PC-3 (cell line): ENCODE measurements around the gene MTPN. TPM values are rescaled to one million over a fixed set of nuclear protein-coding genes. Genes with fewer than 3 reads are reported as not detected.

Source experiments
- ATAC-seq: fragments of 200-7000 bp; cut with Tn5 transposase; 2 replicates; pipeline ENCODE4 v1.9.1; 2020; ENCODE audit warnings: mild to moderate bottlenecking, moderate library complexity
- BruUV-seq: library from RNA; stranded (reverse); fragments of 400-500 nt; replicated peaks from 2 replicates; lab custom pipeline; 2021; lab: Mats Ljungman, UMichigan
- CTCF ChIA-PET: fragments of 300-600 bp; sonication (Branson Sonifier 250); formaldehyde crosslinking; loops from one replicate; lab custom pipeline; 2022; ENCODE audit warnings: antibody characterized with exemption; lab: Charles Lee
- POLR2A ChIA-PET: fragments of 300-600 bp; sonication (Branson Sonifier 250); formaldehyde crosslinking; loops from one replicate; lab custom pipeline; 2022; ENCODE audit warnings: antibody characterized with exemption; ENCODE audit not compliant: unreplicated experiment; lab: Charles Lee
- DNase-seq: peaks from one replicate; pipeline ENCODE4 v3.0.0-alpha.2; 2015
- H2AFZ ChIP-seq: fragments of 300-600 bp; sonication (generic); 2 replicates; pipeline ENCODE4 v1.6.0; 2016; ENCODE audit warnings: antibody characterized with exemption, low read length
- H3F3A ChIP-seq: fragments of 300-600 bp; sonication (generic); one replicate; pipeline ENCODE4 v1.6.0; 2017; ENCODE audit warnings: antibody characterized with exemption, low read length, control low read depth, mild to moderate bottlenecking; ENCODE audit not compliant: unreplicated experiment
- H3K27ac ChIP-seq: fragments of 300-600 bp; sonication (generic); 2 replicates; pipeline ENCODE4 v1.5.1; 2016; ENCODE audit warnings: mild to moderate bottlenecking, low read length
- H3K27me3 ChIP-seq: fragments of 300-600 bp; sonication (generic); 2 replicates; pipeline ENCODE4 v1.6.1; 2016; ENCODE audit warnings: low read length, mixed read lengths
- H3K36me3 ChIP-seq: fragments of 300-600 bp; sonication (generic); 2 replicates; pipeline ENCODE4 v1.6.1; 2016; ENCODE audit warnings: low read depth, mixed run types, low read length, mixed read lengths
- H3K4me1 ChIP-seq: fragments of 300-600 bp; sonication (generic); 2 replicates; pipeline ENCODE4 v1.5.1; 2016; ENCODE audit warnings: low read length; ENCODE audit not compliant: insufficient read depth
- H3K4me2 ChIP-seq: fragments of 300-600 bp; sonication (generic); 2 replicates; pipeline ENCODE4 v1.6.0; 2016; ENCODE audit warnings: low read length
- H3K4me3 ChIP-seq: fragments of 300-600 bp; sonication (generic); 2 replicates; pipeline ENCODE4 v1.5.1; 2016; ENCODE audit warnings: mild to moderate bottlenecking, low read length, mixed read lengths
- H3K79me2 ChIP-seq: fragments of 300-600 bp; sonication (generic); 2 replicates; pipeline ENCODE4 v1.6.1; 2017; ENCODE audit warnings: low read length, mixed read lengths
- H3K9ac ChIP-seq: fragments of 300-600 bp; sonication (generic); 2 replicates; pipeline ENCODE4 v1.6.0; 2016; ENCODE audit warnings: mild to moderate bottlenecking, low read length
- H3K9me2 ChIP-seq: fragments of 300-600 bp; sonication (generic); replicated peaks from 2 replicates; pipeline ENCODE4 v1.6.1; 2016; ENCODE audit warnings: mixed run types, low read length, mixed read lengths
- H3K9me3 ChIP-seq: fragments of 300-600 bp; sonication (generic); 2 replicates; pipeline ENCODE4 v1.6.1; 2016; ENCODE audit warnings: low read length, mixed read lengths
- H4K20me1 ChIP-seq: fragments of 300-600 bp; sonication (generic); 2 replicates; pipeline ENCODE4 v1.6.1; 2016; ENCODE audit warnings: low read length, mixed read lengths
- CTCF ChIP-seq: fragments of 300-600 bp; sonication (generic); conservative IDR thresholded peaks from 2 replicates; pipeline ENCODE4 v1.5.1; 2017; ENCODE audit warnings: antibody characterized with exemption, low read depth, mild to moderate bottlenecking, low read length
- EZH2 ChIP-seq: fragments of 300-600 bp; sonication (generic); IDR thresholded peaks from one replicate; pipeline ENCODE4 v1.6.1; 2017; ENCODE audit warnings: antibody characterized with exemption, mild to moderate bottlenecking, low read length; ENCODE audit not compliant: unreplicated experiment
- EZH2phosphoT487 ChIP-seq: fragments of 300-600 bp; sonication (generic); IDR thresholded peaks from 2 replicates; pipeline ENCODE4 v1.6.1; 2018; ENCODE audit warnings: mild to moderate bottlenecking, antibody characterized with exemption, low read length, borderline replicate concordance
- intact Hi-C: fragments of 100-400 bp; cut with micrococcal nuclease; formaldehyde crosslinking; loops from 2 replicates; pipeline ENCODE4 v1.9.0; 2023
- total RNA-seq: library from RNA; depleted of rRNA; stranded (reverse); fragments of >200 nt; gene quantifications from 2 replicates; pipeline ENCODE4 v1.2.3, GENCODE V29; 2014

Gene MTPN
- total RNA-seq, 1 experiment from 2014 or later: 96.0 TPM

GRCh38 chr7:135965602-135966001 lies 11.6 kb downstream of the MTPN start:
- no peaks in the 10 kb centered on the region for H3K27me3 ChIP-seq
- ChIA-PET POLR2A (no interaction called here), CTCF (no interaction called here)
- H3K79me2 ChIP-seq: peaks cover 92% of the 10 kb centered on the region
- DNase-seq: no peak
- intact Hi-C loops: no loop called here
- 0 out of 2 replicates have a peak, but pooled peaks cover 9% of the 10 kb centered on the region for H3K36me3 ChIP-seq
- H3K4me2 ChIP-seq: no peak overlapping the region
- no TSS peak for BruUV-seq
- no peaks in the 10 kb centered on the region for H3K4me1 ChIP-seq
- no peak overlapping the region for H3K27ac ChIP-seq
- no peak for ATAC-seq
- H4K20me1 ChIP-seq: peaks cover 21% of the 10 kb centered on the region; the same call in 1 of the 2 replicates
- TF ChIP-seq EZH2phosphoT487: no peak
- no peak for TF ChIP-seq CTCF
- no peak for TF ChIP-seq EZH2
- H3K9me2 ChIP-seq: no peaks in the 10 kb centered on the region
- H3F3A ChIP-seq: no peaks in the 10 kb centered on the region
- H3K9ac ChIP-seq: no peak overlapping the region
- no peaks in the 10 kb centered on the region for H3K9me3 ChIP-seq
- H3K4me3 ChIP-seq: no peak overlapping the region
- no peak overlapping the region for H2AFZ ChIP-seq

GRCh38 chr7:135964791-135965190 lies 12.4 kb downstream of the MTPN start:
- Histone ChIP-seq H3K36me3 (0 out of 2 replicates have a peak, but pooled peaks cover 6% of the 10 kb centered on the region), H3K27me3 (no peaks in the 10 kb centered on the region), H3K4me2 (no peak overlapping the region), H3F3A (no peaks in the 10 kb centered on the region), H3K9me3 (no peaks in the 10 kb centered on the region), H3K4me3 (no peak overlapping the region), H3K79me2 (peaks cover 93% of the 10 kb centered on the region), H3K9ac (no peak overlapping the region), H3K9me2 (no peaks in the 10 kb centered on the region), H2AFZ (no peak overlapping the region), H3K27ac (no peak overlapping the region), H3K4me1 (no peaks in the 10 kb centered on the region), H4K20me1 (peaks cover 18% of the 10 kb centered on the region; the same call in 1 of the 2 replicates)
- no peak for ATAC-seq
- intact Hi-C loops: no loop called here
- no TSS peak for BruUV-seq
- DNase-seq: no peak
- ChIA-PET CTCF (no interaction called here), POLR2A (no interaction called here)
- no peak for TF ChIP-seq CTCF
- no peak for TF ChIP-seq EZH2phosphoT487
- TF ChIP-seq EZH2: no peak

GRCh38 chr7:135964274-135964673 lies 12.9 kb downstream of the MTPN start:
- no peak overlapping the region for H3K4me2 ChIP-seq
- DNase-seq (no peak), ATAC-seq (no peak)
- H3K9ac ChIP-seq: no peak overlapping the region
- H3K27ac ChIP-seq: no peak overlapping the region
- no peaks in the 10 kb centered on the region for H3K27me3 ChIP-seq
- ChIA-PET POLR2A (no interaction called here), CTCF (no interaction called here)
- no peaks in the 10 kb centered on the region for H3K9me3 ChIP-seq
- H3K4me1 ChIP-seq: no peaks in the 10 kb centered on the region
- no TSS peak for BruUV-seq
- intact Hi-C loops: no loop called here
- no peaks in the 10 kb centered on the region for H3F3A ChIP-seq
- peaks cover 14% of the 10 kb centered on the region; the same call in 1 of the 2 replicates for H4K20me1 ChIP-seq
- 0 out of 2 replicates have a peak, but pooled peaks cover 3% of the 10 kb centered on the region for H3K36me3 ChIP-seq
- TF ChIP-seq EZH2 (no peak), CTCF (no peak), EZH2phosphoT487 (no peak)
- H3K79me2 ChIP-seq: peaks cover 93% of the 10 kb centered on the region
- H3K4me3 ChIP-seq: no peak overlapping the region
- no peak overlapping the region for H2AFZ ChIP-seq
- H3K9me2 ChIP-seq: no peaks in the 10 kb centered on the region
